ENCODE measurements around the gene TRIM65. TPM values are rescaled to one million over a fixed set of nuclear protein-coding genes. Genes with fewer than 3 reads are reported as not detected.

TRIM65 gene
- total RNA-seq, 1 donor, result 22.5 TPM

DNA sequence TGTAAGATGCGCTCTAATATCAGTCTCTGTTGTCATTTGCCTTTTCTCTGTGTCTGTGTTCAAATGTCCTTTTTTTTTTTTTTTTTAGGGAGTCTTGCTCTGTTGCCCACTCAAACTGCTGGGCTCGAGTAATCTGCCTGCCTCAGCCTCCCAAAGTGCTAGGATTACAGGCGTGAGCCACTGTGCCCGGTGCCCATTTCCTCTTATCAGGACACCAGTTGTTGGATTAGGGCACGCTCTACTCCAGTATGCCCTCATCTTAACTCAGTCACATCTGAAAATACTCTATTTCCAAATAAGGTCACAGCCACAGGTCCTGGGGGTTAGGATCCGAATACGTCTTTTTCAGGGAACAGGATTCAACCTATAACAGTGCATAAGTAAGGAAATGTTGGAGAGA lies 16.5 kb downstream of the TRIM65 start:
- DNase-seq (ENCODE audit: low read depth), result no peak
- no peak for TF ChIP-seq CTCF (IDR thresholded peaks at IDR 0.05; ENCODE audit: insufficient read depth, low read depth, low read length)

DNA sequence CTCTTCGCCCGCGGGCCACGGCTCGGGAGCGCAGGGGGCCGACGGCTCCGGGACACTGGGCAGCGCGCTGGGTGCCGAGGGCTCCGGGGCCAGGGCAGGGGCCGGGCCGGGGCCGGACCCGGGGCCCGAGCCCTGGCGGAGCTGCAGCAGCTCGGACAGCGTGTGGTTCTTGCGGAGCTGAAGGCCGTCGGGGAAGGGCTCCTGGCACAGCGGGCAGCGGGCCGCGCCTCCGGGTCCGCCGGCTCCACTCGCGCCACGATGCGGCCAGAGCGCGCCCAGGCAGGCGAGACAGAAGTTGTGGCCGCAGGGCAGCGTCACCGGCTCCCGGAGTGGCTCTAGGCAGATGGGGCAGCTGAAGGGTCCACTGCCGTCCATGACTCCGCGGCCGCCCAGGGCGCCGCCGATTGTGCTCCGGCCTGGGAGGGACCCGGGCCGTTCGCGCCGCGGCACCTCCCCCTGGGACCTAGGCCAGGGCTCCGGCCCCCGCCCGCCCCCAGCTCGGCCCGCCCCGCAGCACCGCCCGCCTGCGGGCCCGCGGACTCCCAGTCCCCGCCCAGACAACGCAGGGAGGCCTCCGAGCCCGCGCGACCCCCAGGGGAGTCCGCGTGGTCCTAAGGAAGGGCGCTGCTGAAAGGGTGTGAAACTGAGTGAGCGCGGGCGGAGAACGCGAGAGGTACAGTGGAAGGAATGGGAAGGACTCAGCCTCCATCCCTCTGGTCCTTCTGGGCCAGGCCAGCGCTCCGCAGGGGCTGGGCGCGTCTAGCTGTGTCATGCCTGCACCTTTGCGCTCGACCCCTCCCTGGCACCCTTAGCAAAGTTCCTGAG lies 18.4 kb downstream of the TRIM65 start, which contains the start of gene TRIM47:
Gene TRIM47, minus strand, starts transcription at position 408 of the 825 bp plus-strand sequence. Its CDS starts 33 bp downstream, at position 375.
- TF ChIP-seq CTCF (IDR thresholded peaks at IDR 0.05; ENCODE audit: insufficient read depth, low read depth, low read length), result peak; percentile 35
- H3K4me3 ChIP-seq (ENCODE audit: low read depth, low read length), result peak within 1 kb of the TSS; percentile 66
- peak; percentile 75 for DNase-seq (ENCODE audit: low read depth)

More for the DNA sequence above, 16.5 kb downstream of the TRIM65 start:
- no peak overlapping the region for H3K4me3 ChIP-seq (ENCODE audit: low read depth, low read length)

- H3K4me3 ChIP-seq (ENCODE audit: low read depth, low read length), result peak overlapping the region; percentile 66
- TF ChIP-seq CTCF (IDR thresholded peaks at IDR 0.05; ENCODE audit: insufficient read depth, low read depth, low read length), result peak; percentile 41
- peak; percentile 72 for DNase-seq (ENCODE audit: low read depth)
These were observed 19.0 kb downstream of the TRIM65 start for GRCh38 chr17:75877752-75878173.

GRCh38 chr17:75876938-75877751 lies 19.6 kb downstream of the TRIM65 start:
- no peak for TF ChIP-seq CTCF (IDR thresholded peaks at IDR 0.05; ENCODE audit: insufficient read depth, low read depth, low read length)
- H3K4me3 ChIP-seq (ENCODE audit: low read depth, low read length), result peak overlapping the region; percentile 66
- DNase-seq (ENCODE audit: low read depth), result peak; percentile 97

- DNase-seq (ENCODE audit: low read depth), result no peak
- TF ChIP-seq CTCF (IDR thresholded peaks at IDR 0.05; ENCODE audit: insufficient read depth, low read depth, low read length), result peak; percentile 12
- H3K4me3 ChIP-seq (ENCODE audit: low read depth, low read length), result peak overlapping the region; percentile 66
These were observed 20.4 kb downstream of the TRIM65 start for GRCh38 chr17:75876190-75876937.

DNA sequence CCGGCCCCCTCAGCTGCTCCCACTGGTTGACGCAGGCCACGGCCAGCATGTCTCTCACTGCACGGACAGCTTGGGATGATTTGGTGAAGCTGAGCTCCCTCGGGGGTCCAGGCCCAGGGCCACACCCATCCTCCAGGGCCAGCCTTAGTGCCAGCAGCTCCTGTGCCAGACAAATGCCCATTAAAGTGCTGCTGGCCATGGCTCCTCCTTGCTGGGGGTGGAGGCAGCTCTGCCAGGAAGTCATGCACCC lies 20.9 kb downstream of the TRIM65 start:
- H3K4me3 ChIP-seq (ENCODE audit: low read depth, low read length), result no peak overlapping the region
- TF ChIP-seq CTCF (IDR thresholded peaks at IDR 0.05; ENCODE audit: insufficient read depth, low read depth, low read length), result no peak
- DNase-seq (ENCODE audit: low read depth), result no peak
